Activated naive CD8-positive, alpha-beta T cell treated with anti-CD3 and anti-CD28 coated beads, Interleukin-2, amount 50 U/mL, for 24 hours (primary cell): ENCODE data around the gene SGCA.
A peak's percentile ranks its signal among the peaks of the same experiment; 100 is the strongest.

Source experiments
- ATAC-seq: fragments of 150-1000 bp; cut with Tn5 transposase; one replicate; pipeline ENCODE4 v1.10.0; 2021
- DNase-seq: peaks from one replicate; pipeline ENCODE4 v3.0.0; 2021
- H3K27ac Mint-ChIP-seq: one replicate; pipeline ENCODE4 v1.8.0; 2021; ENCODE audit warnings: mild to moderate bottlenecking, mixed read lengths
- H3K27me3 Mint-ChIP-seq: one replicate; pipeline ENCODE4 v1.8.0; 2021; ENCODE audit warnings: mixed read lengths
- H3K36me3 Mint-ChIP-seq: one replicate; pipeline ENCODE4 v1.8.0; 2021; ENCODE audit warnings: low read depth, mixed read lengths
- H3K4me1 Mint-ChIP-seq: one replicate; pipeline ENCODE4 v1.8.0; 2021; ENCODE audit warnings: mixed read lengths
- H3K4me3 Mint-ChIP-seq: one replicate; pipeline ENCODE4 v1.8.0; 2021; ENCODE audit warnings: mild to moderate bottlenecking, moderate library complexity, mixed read lengths
- H3K9me3 Mint-ChIP-seq: one replicate; pipeline ENCODE4 v1.8.0; 2021; ENCODE audit warnings: mixed read lengths

SGCA gene

GRCh38 chr17:50212121-50212843 lies 46.5 kb downstream of the SGCA start:
- H3K36me3 Mint-ChIP-seq: no peaks in the 10 kb centered on the region
- no peak for ATAC-seq
- H3K4me3 Mint-ChIP-seq: no peak overlapping the region
- H3K27ac Mint-ChIP-seq: no peak overlapping the region
- H3K4me1 Mint-ChIP-seq: peaks cover 25% of the 10 kb centered on the region
- peaks cover 29% of the 10 kb centered on the region for H3K27me3 Mint-ChIP-seq
- no peak for DNase-seq
- no peaks in the 10 kb centered on the region for H3K9me3 Mint-ChIP-seq

DNA sequence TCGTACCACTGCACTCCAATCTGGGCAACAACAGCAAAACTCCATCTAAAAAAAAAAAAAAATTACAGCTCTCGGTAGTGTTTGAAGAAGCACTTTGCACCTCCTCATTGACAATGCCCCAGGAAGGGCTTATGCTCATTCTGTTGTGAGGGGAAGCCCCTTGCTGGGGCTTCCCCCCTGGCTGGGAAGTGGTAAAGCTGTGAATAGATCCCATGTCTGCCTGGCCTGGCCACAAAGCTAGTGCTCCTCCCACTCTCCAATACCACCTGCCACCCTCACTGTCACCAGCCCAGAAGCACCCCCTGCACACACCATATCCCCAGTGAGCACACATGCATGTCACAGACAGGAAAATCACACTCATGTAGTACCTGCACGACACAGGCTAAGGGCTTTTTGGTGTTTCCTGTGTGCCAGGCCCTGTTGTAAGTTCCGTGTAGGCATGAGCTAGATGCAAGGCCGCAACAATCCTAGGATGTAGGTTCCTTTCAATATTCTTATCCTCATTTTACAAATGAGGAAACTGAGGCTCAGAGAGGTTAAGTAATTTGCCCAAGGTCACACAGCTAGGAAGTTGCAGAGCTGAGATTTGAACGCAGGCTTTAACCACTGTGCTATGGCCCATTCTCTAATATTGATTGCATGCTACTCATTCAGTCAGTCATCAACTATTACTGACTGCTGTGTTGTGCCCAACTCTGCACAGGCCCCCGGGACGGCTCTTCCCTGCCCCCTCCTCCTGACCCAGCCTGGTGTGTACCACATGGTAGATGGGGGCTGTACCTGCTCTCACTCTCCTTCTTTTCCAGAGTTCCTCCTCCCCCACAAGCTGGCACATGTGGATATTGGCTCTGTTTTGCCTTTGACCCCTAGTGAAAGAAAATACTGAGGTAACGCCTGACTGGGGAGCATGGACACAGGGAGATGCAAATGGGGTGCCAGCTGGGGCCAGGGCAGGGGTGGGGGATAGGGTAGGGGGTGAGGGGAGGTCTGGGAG lies 47.5 kb downstream of the SGCA start:
- H3K36me3 Mint-ChIP-seq: no peaks in the 10 kb centered on the region
- ATAC-seq: peak; percentile 97

DNA sequence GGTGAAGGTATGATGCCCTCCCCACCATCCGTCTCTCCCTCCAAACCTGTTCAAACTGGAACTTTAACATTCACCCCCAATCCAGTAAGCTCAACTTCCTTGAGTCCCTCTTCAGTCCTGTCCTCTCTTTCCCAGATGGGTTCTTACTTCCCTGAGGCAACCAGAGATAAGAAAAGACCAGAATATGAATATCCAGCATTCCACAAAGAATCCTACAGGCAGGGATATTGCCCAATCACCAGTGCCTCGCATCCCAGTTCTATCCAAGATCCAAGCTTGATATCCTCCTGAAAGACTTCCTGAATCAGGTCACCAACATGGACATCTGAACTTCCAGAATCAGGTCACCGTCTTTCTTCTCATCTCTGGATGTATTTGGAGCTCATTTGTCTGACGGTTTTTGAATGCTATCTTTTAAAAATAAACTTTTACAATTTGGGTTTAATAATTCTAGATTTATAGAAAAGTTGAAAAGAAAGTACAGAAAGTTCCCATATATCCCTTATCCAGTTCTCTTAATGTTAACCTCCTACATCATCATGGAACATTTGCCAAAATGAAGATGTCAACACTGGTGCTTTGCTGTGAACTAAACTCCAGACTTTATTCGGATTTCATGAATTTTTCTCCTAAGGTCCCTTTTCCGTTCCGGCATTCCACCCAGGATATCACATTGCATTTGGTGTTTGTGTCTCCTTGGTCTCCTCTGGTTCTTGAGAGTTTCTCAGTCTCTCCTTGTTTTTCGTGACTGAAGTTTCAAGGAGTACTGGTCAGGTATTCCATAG lies 49.4 kb downstream of the SGCA start:
- Mint-ChIP-seq H3K27me3 (peaks cover 13% of the 10 kb centered on the region), H3K27ac (no peak overlapping the region), H3K4me1 (peaks cover 24% of the 10 kb centered on the region), H3K4me3 (no peak overlapping the region), H3K36me3 (no peaks in the 10 kb centered on the region), H3K9me3 (no peaks in the 10 kb centered on the region)
- DNase-seq (no peak), ATAC-seq (no peak)

More for the DNA sequence above, 47.5 kb downstream of the SGCA start:
- Mint-ChIP-seq H3K4me1 (peaks cover 25% of the 10 kb centered on the region), H3K9me3 (no peaks in the 10 kb centered on the region), H3K27ac (no peak overlapping the region), H3K4me3 (no peak overlapping the region), H3K27me3 (peaks cover 20% of the 10 kb centered on the region)
- DNase-seq: peak; percentile 68

- peaks cover 15% of the 10 kb centered on the region for H3K4me1 Mint-ChIP-seq
- H3K27me3 Mint-ChIP-seq: peaks cover 7% of the 10 kb centered on the region
- ATAC-seq: no peak
- no peaks in the 10 kb centered on the region for H3K36me3 Mint-ChIP-seq
- no peaks in the 10 kb centered on the region for H3K9me3 Mint-ChIP-seq
- H3K27ac Mint-ChIP-seq: no peak overlapping the region
- no peak for DNase-seq
- H3K4me3 Mint-ChIP-seq: no peak overlapping the region
These were observed 51.8 kb downstream of the SGCA start for GRCh38 chr17:50217591-50217990.

GRCh38 chr17:50218071-50218759 lies 52.4 kb downstream of the SGCA start:
- no peaks in the 10 kb centered on the region for H3K9me3 Mint-ChIP-seq
- no peak overlapping the region for H3K4me3 Mint-ChIP-seq
- H3K4me1 Mint-ChIP-seq: peaks cover 8% of the 10 kb centered on the region
- no peak overlapping the region for H3K27ac Mint-ChIP-seq
- H3K36me3 Mint-ChIP-seq: no peaks in the 10 kb centered on the region
- no peak for DNase-seq
- ATAC-seq: no peak
- H3K27me3 Mint-ChIP-seq: peaks cover 6% of the 10 kb centered on the region

DNA sequence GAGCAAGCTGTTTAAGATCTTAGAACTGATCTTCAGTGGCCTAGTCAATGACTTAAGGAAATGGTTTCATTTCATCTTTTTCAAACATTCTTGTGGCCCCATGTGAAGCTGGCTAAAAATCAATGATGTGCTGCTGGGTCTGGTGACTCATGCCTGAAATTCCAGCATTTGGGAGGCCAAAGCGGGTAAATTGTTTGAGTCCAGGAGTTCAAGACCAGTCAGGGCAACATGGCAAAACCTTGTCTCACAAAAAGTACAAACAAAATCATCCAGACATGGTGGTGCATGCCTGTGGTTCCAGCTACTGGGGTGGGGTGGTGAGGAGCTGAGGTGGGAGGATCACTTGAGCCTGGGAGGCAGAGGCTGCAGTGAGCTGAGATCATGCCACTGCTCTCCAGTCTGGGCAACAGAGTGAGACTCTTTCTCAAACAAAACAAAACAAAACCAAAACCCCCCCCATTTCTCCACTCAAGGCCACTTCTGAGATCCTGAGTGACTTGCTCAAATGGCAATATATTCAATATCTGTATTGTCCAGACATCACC lies 53.0 kb downstream of the SGCA start:
- DNase-seq (no peak), ATAC-seq (no peak)
- H3K27me3 Mint-ChIP-seq: peaks cover 5% of the 10 kb centered on the region
- no peak overlapping the region for H3K27ac Mint-ChIP-seq
- H3K4me1 Mint-ChIP-seq: peaks cover 6% of the 10 kb centered on the region
- peaks cover 4% of the 10 kb centered on the region for H3K9me3 Mint-ChIP-seq
- no peaks in the 10 kb centered on the region for H3K36me3 Mint-ChIP-seq
- H3K4me3 Mint-ChIP-seq: no peak overlapping the region

- DNase-seq: no peak
- Mint-ChIP-seq H3K27me3 (peaks cover 5% of the 10 kb centered on the region), H3K4me3 (no peak overlapping the region), H3K4me1 (peaks cover 6% of the 10 kb centered on the region), H3K9me3 (peaks cover 4% of the 10 kb centered on the region), H3K36me3 (peaks cover under 1% of the 10 kb centered on the region), H3K27ac (no peak overlapping the region)
- no peak for ATAC-seq
These were observed 53.5 kb downstream of the SGCA start for GRCh38 chr17:50219342-50219741.

DNA sequence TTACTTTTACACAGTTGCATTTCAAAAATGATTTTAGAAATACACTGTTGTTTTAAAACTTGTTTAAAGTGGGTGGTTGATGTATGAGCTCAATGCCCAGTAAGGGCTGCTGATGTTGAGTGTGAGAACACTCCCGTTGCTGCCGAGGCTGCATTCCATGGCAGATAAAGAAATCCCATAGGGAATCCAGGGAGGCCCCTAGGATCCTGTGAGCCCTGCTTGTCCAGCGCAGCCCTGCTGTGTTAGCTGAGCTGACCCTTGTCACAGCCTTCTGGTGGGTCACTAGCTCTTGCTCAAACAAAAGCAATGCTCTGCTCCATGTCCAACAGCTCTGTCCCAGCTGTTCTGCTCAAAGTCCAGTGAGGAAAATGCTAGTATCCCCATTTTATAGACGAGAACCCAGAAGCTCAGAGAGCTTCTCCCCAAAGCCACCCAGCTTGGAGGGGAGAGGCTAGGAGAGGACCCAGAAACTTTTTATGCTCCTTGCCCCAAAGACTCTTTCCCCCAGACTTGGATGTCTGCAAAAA lies 54.2 kb downstream of the SGCA start:
- DNase-seq (no peak), ATAC-seq (no peak)
- peaks cover 5% of the 10 kb centered on the region for H3K27me3 Mint-ChIP-seq
- H3K4me3 Mint-ChIP-seq: no peak overlapping the region
- no peak overlapping the region for H3K27ac Mint-ChIP-seq
- H3K4me1 Mint-ChIP-seq: peaks cover 6% of the 10 kb centered on the region
- peaks cover 8% of the 10 kb centered on the region for H3K9me3 Mint-ChIP-seq
- H3K36me3 Mint-ChIP-seq: peaks cover 3% of the 10 kb centered on the region

GRCh38 chr17:50220811-50221210 lies 55.0 kb downstream of the SGCA start:
- Mint-ChIP-seq H3K27ac (no peak overlapping the region), H3K9me3 (peaks cover 12% of the 10 kb centered on the region), H3K4me1 (peaks cover 6% of the 10 kb centered on the region), H3K27me3 (peaks cover 5% of the 10 kb centered on the region), H3K36me3 (peaks cover 9% of the 10 kb centered on the region), H3K4me3 (no peak overlapping the region)
- ATAC-seq (no peak), DNase-seq (no peak)

- no peak for DNase-seq
- H3K27ac Mint-ChIP-seq: no peak overlapping the region
- H3K4me3 Mint-ChIP-seq: no peak overlapping the region
These were observed 55.6 kb downstream of the SGCA start for GRCh38 chr17:50221266-50221863.

GRCh38 chr17:50221864-50222545 lies 56.2 kb downstream of the SGCA start:
- H3K4me3 Mint-ChIP-seq: no peak overlapping the region
- no peak for DNase-seq
- H3K9me3 Mint-ChIP-seq: peaks cover 19% of the 10 kb centered on the region
- ATAC-seq: no peak
- H3K27ac Mint-ChIP-seq: no peak overlapping the region
- H3K27me3 Mint-ChIP-seq: peaks cover 3% of the 10 kb centered on the region
- H3K36me3 Mint-ChIP-seq: peaks cover 12% of the 10 kb centered on the region
- peaks cover 6% of the 10 kb centered on the region for H3K4me1 Mint-ChIP-seq

More at GRCh38 chr17:50221266-50221863, 55.6 kb downstream of the SGCA start:
- Mint-ChIP-seq H3K36me3 (peaks cover 9% of the 10 kb centered on the region), H3K27me3 (peaks cover 5% of the 10 kb centered on the region), H3K4me1 (peaks cover 6% of the 10 kb centered on the region), H3K9me3 (peaks cover 12% of the 10 kb centered on the region)
- ATAC-seq: no peak

GRCh38 chr17:50222922-50223321 lies 57.1 kb downstream of the SGCA start:
- Mint-ChIP-seq H3K36me3 (peaks cover 15% of the 10 kb centered on the region), H3K9me3 (peaks cover 23% of the 10 kb centered on the region), H3K4me1 (peaks cover 6% of the 10 kb centered on the region), H3K27ac (no peak overlapping the region), H3K4me3 (no peak overlapping the region), H3K27me3 (peaks cover 2% of the 10 kb centered on the region)
- DNase-seq (no peak), ATAC-seq (no peak)
